A549 (cell line): ENCODE results near the gene MYOM1. TPM values are rescaled to one million over a fixed set of nuclear protein-coding genes. Genes with fewer than 3 reads are reported as not detected.

Experiments used
- ATAC-seq, 2 experiments: fragments of 200-7000 bp in 1 of 2; fragments of >200 bp in 1 of 2; cut with Nextera tagmentation in 1 of 2; cut with Tn5 transposase in 1 of 2; 3 replicates each; pipeline versions ENCODE4 v1.8.0 to v1.9.1; 2018 to 2020; ENCODE audit warnings: mild to moderate bottlenecking in 1 of 2, moderate library complexity in 1 of 2
- CTCF ChIA-PET: fragments of 300-600 bp; sonication (Branson Sonifier 250); formaldehyde crosslinking; extraction: SDS; loops from one replicate; lab custom pipeline; 2021; ENCODE audit warnings: antibody characterized with exemption, inconsistent platforms; lab: Yijun Ruan, JAX
- POLR2A ChIA-PET: fragments of 350-600 bp; formaldehyde crosslinking; extraction: SDS; loops from one replicate; lab custom pipeline; 2021; ENCODE audit warnings: antibody characterized with exemption, inconsistent platforms; lab: Yijun Ruan, JAX
- DNase-seq, 2 experiments: peaks; one replicate each; pipeline versions ENCODE4 v3.0.0 to v3.0.0-alpha.2; 2011 to 2016; ENCODE audit warnings: low read depth in 1 of 2, low spot score in 1 of 2
- FAIRE-seq: peaks from 2 replicates; lab custom pipeline; 2011; peaks lifted over from hg19 to GRCh38; lab: Jason Lieb, UNC
- H3K27ac ChIP-seq, 2 experiments: fragments of >200 bp; sonication (Bioruptor Twin); formaldehyde crosslinking; 3 replicates each; pipeline ENCODE4 v1.5.1; 2016 to 2017
- H3K4me1 ChIP-seq: fragments of >200 bp; sonication (Bioruptor Twin); formaldehyde crosslinking; 3 replicates; pipeline ENCODE4 v1.6.1; 2016
- H3K4me2 ChIP-seq: fragments of >200 bp; sonication (Bioruptor Twin); formaldehyde crosslinking; 3 replicates; pipeline ENCODE4 v1.6.1; 2016
- H3K4me3 ChIP-seq: fragments of >200 bp; sonication (Bioruptor Twin); formaldehyde crosslinking; 3 replicates; pipeline ENCODE4 v1.5.1; 2016
- H3K9me3 ChIP-seq: fragments of >200 bp; sonication (Bioruptor Twin); formaldehyde crosslinking; 3 replicates; pipeline ENCODE4 v1.6.1; 2016
- BHLHE40 ChIP-seq: IDR thresholded peaks from 2 replicates; pipeline ENCODE4 v1.6.1; 2012; ENCODE audit warnings: low read depth, low read length, inconsistent platforms
- CBX8 ChIP-seq: fragments of 200-600 bp; sonication (generic); IDR thresholded peaks from 2 replicates; pipeline ENCODE4 v1.6.1; 2016
- CEBPB ChIP-seq, 2 experiments: fragments of >200 bp in 1 of 2; sonication (Bioruptor Twin) in 1 of 2; formaldehyde crosslinking in 1 of 2; IDR thresholded peaks; 2 replicates each; pipeline ENCODE4 v1.6.1; 2012 to 2016
- CHD4 ChIP-seq: fragments of 200-600 bp; sonication (generic); IDR thresholded peaks from 2 replicates; pipeline ENCODE4 v1.6.1; 2016; ENCODE audit warnings: antibody characterized with exemption, mild to moderate bottlenecking, borderline replicate concordance
- EHF ChIP-seq: fragments of 250-450 bp; sonication (Bioruptor Pico); IDR thresholded peaks from 2 replicates; pipeline ENCODE4 v1.5.0; 2020; ENCODE audit warnings: mild to moderate bottlenecking
- FOSB ChIP-seq: fragments of 250-450 bp; sonication (Bioruptor Pico); IDR thresholded peaks from 2 replicates; pipeline ENCODE4 v1.5.0; 2020; ENCODE audit warnings: mild to moderate bottlenecking, moderate library complexity
- FOSL2 ChIP-seq, 2 experiments: fragments of 450-650 bp in 1 of 2; fragments of >200 bp in 1 of 2; sonication (Bioruptor Twin) in 1 of 2; formaldehyde crosslinking; IDR thresholded peaks; 2 replicates each; pipeline versions ENCODE4 v1.5.0 to v1.6.1; 2016 to 2020; ENCODE audit warnings: mild to moderate bottlenecking in 1 of 2, moderate library complexity in 1 of 2
- GATA3 ChIP-seq: IDR thresholded peaks from 2 replicates; pipeline ENCODE4 v1.6.1; 2012; ENCODE audit warnings: borderline replicate concordance
- HEYL ChIP-seq: fragments of 250-450 bp; sonication (Bioruptor Pico); IDR thresholded peaks from 2 replicates; pipeline ENCODE4 v1.8.0; 2021; ENCODE audit warnings: mild to moderate bottlenecking, moderate library complexity
- HOXA7 ChIP-seq: fragments of 250-450 bp; sonication (Bioruptor Pico); IDR thresholded peaks from 2 replicates; pipeline ENCODE4 v1.5.0; 2020; ENCODE audit warnings: mild to moderate bottlenecking, moderate library complexity
- HOXB5 ChIP-seq: fragments of 250-450 bp; sonication (Bioruptor Pico); IDR thresholded peaks from 2 replicates; pipeline ENCODE4 v1.5.0; 2020; ENCODE audit warnings: mild to moderate bottlenecking, moderate library complexity
- KDM1A ChIP-seq: fragments of 200-600 bp; sonication (generic); IDR thresholded peaks from 2 replicates; pipeline ENCODE4 v1.6.1; 2016; ENCODE audit warnings: low read depth, mild to moderate bottlenecking
- KDM5A ChIP-seq: fragments of 200-600 bp; sonication (generic); IDR thresholded peaks from 2 replicates; pipeline ENCODE4 v1.6.1; 2016; ENCODE audit warnings: antibody characterized with exemption, mild to moderate bottlenecking
- MAFK ChIP-seq: fragments of 450-650 bp; IDR thresholded peaks from 2 replicates; pipeline ENCODE4 v1.6.1; 2014; ENCODE audit not compliant: partially characterized antibody
- MAZ ChIP-seq: fragments of 150-350 bp; IDR thresholded peaks from 2 replicates; pipeline ENCODE4 v1.6.1; 2014; ENCODE audit warnings: antibody characterized with exemption, low read depth, low read length, borderline replicate concordance
- MYC ChIP-seq: IDR thresholded peaks from 2 replicates; pipeline ENCODE4 v1.6.1; 2012; ENCODE audit warnings: mild to moderate bottlenecking, inconsistent platforms, low read length, improper control_type of control experiment, borderline replicate concordance
- NFE2L2 ChIP-seq: fragments of 150-350 bp; conservative IDR thresholded peaks from 2 replicates; pipeline ENCODE4 v1.6.1; 2014; ENCODE audit warnings: low read length
- PHF8 ChIP-seq: fragments of 200-600 bp; sonication (generic); IDR thresholded peaks from 2 replicates; pipeline ENCODE4 v1.6.1; 2016; ENCODE audit warnings: low read depth, mild to moderate bottlenecking, antibody characterized with exemption, moderate library complexity, borderline replicate concordance
- POLR2A ChIP-seq: IDR thresholded peaks from 2 replicates; pipeline ENCODE4 v1.6.1; 2012; ENCODE audit warnings: mild to moderate bottlenecking, low read length
- POLR2AphosphoS2 ChIP-seq: conservative IDR thresholded peaks from 2 replicates; pipeline ENCODE4 v1.6.1; 2012; ENCODE audit warnings: low read length, improper control_type of control experiment, inconsistent platforms
- RAD21 ChIP-seq, 2 experiments: fragments of >200 bp in 1 of 2; sonication (Bioruptor Twin) in 1 of 2; formaldehyde crosslinking in 1 of 2; IDR thresholded peaks in 1 of 2; conservative IDR thresholded peaks in 1 of 2; 2 replicates in 1 of 2; 3 replicates in 1 of 2; pipeline ENCODE4 v1.6.1; 2012 to 2018; ENCODE audit warnings: inconsistent platforms in 1 of 2
- RCOR1 ChIP-seq: fragments of 150-350 bp; IDR thresholded peaks from 2 replicates; pipeline ENCODE4 v1.6.1; 2014; ENCODE audit warnings: antibody characterized with exemption, low read length, low read depth
- TFCP2L1 ChIP-seq: fragments of 250-450 bp; sonication (Bioruptor Pico); IDR thresholded peaks from 2 replicates; pipeline ENCODE4 v1.5.0; 2021; ENCODE audit warnings: mild to moderate bottlenecking
- ZSCAN20 ChIP-seq: fragments of 250-450 bp; sonication (Bioruptor Pico); IDR thresholded peaks from 2 replicates; pipeline ENCODE4 v1.8.0; 2022; ENCODE audit warnings: mild to moderate bottlenecking, moderate library complexity
- WGBS: methylation state at CpG from one replicate; pipeline ENCODE4 v1.1.6; 2017; ENCODE audit errors: missing lambda C conversion rate; 5-methylcytosine and 5-hydroxymethylcytosine counted together
- polyA plus RNA-seq, 4 experiments: library from polyadenylated mRNA; depleted of rRNA in 3 of 4; stranded (reverse); fragments of >200 nt; fragmentation: RNase III in 1 of 4; extraction: RNeasy Plus Mini Kit Qiagen cat#74134 plus additional on column Dnase treatment in 1 of 4; gene quantifications; 2 replicates in 3 of 4; 3 replicates in 1 of 4; pipeline ENCODE4 v1.2.3, GENCODE V29; 2011 to 2017
- TF ChIP-seq, protein P1 (sequence below): fragments of 450-650 bp; IDR thresholded peaks from 2 replicates; pipeline ENCODE4 v1.6.1; 2014; ENCODE audit warnings: antibody characterized with exemption
- TF ChIP-seq, protein P2 (sequence below): IDR thresholded peaks from 2 replicates; pipeline ENCODE4 v1.6.1; 2012
- TF ChIP-seq, protein P3 (sequence below): fragments of >200 bp; sonication (Bioruptor Twin); formaldehyde crosslinking; IDR thresholded peaks from 3 replicates; pipeline ENCODE4 v1.5.1; 2016
- TF ChIP-seq, protein P4 (sequence below): fragments of >200 bp; sonication (Bioruptor Twin); formaldehyde crosslinking; IDR thresholded peaks from 2 replicates; pipeline ENCODE4 v1.6.1; 2016
- TF ChIP-seq, protein P5 (sequence below): fragments of 250-450 bp; sonication (Bioruptor Pico); IDR thresholded peaks from 2 replicates; pipeline ENCODE4 v1.5.0; 2021; ENCODE audit warnings: mild to moderate bottlenecking, moderate library complexity, borderline replicate concordance

The MYOM1 gene
- polyA plus RNA-seq, 2 of the 4 experiments (the other 2 are of a cell fraction): 0.18 to 0.30 TPM

DNA sequence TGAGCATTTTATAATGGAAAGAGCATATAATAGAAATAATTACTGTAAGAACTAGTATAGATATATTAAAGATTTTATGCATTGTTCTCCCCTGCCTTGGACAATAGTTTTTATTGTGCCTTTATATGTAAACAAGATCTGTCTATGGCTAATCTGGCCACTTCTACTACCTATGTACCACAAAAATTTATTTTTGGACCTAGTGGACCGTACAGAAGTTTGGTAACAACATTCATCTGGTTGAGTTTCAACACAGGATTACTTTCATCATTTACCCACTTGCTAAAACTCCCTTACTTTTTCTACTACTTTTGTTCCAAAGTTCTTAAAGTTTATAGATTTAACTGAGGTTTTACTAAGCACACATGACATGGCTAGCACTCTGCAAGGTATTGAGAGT, 13.2 kb upstream of the MYOM1 start (continued):
- TF ChIP-seq RAD21 (conservative IDR thresholded peaks at IDR 0.05 in 1 of 2, IDR thresholded peaks at IDR 0.05 in 1 of 2): no peak
- TF ChIP-seq HOXB5 (CRISPR knock-in tag): no peak
- TF ChIP-seq, protein P1, sequence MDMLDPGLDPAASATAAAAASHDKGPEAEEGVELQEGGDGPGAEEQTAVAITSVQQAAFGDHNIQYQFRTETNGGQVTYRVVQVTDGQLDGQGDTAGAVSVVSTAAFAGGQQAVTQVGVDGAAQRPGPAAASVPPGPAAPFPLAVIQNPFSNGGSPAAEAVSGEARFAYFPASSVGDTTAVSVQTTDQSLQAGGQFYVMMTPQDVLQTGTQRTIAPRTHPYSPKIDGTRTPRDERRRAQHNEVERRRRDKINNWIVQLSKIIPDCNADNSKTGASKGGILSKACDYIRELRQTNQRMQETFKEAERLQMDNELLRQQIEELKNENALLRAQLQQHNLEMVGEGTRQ: no peak

DNA sequence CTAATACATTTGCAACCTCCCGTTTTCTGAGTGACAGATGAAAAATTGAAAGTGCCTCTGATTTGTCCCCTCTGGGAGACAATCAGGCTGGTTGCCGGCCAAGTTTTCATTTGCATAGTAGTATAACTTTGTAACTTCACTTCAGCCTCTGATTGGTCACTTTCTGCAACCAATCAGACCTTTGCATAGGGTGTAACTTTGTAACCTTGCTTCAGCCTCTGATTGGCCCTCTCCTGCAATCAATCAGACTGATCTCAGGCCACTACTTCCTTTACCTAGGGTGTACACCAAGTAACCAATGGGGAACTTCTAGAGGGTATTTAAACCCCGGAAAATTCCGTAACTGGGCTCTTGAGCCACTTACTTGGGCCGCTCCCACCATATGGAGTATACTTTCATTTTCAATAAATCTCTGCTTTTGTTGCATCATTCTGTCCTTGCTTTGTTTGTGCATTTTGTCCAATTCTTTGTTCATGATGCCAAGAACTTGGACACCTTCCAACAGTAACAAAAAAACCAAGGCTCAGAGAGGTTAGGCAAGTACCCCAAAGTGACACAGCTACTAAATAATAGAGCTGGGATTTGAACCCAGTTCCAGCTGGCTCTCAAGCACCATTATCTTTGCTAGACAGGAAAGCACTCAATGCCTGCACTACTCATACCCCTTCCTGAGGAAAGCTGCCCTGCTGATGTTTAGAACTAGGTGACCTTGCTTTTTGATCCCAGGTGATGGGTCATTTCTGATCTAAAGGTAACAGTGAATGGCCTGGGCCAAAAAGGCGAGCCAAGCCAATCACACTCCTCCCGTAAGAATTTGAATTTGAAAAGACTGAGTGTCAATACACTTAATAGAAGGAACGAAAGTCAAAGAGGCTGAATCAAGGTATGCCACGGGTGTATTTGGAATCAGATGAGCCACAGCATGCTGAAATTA, 10.9 kb upstream of the MYOM1 start:
- no peak overlapping the region for H3K27ac ChIP-seq
- H3K9me3 ChIP-seq: no peaks in the 10 kb centered on the region
- DNase-seq (peak in 1 of 2 experiments; percentile 49), ATAC-seq (0 out of 6 replicates have a peak, but pooled peaks of 1 of the 2 experiments have one; percentile 33), FAIRE-seq (no peak)
- TF ChIP-seq EHF (CRISPR knock-in tag) (no peak), HOXA7 (no peak), KDM5A (no peak), HEYL (CRISPR knock-in tag) (no peak), FOSB (CRISPR knock-in tag) (no peak), TFCP2L1 (CRISPR knock-in tag) (no peak), MAZ (no peak), NFE2L2 (no peak), KDM1A (no peak), MAFK (no peak), CBX8 (no peak)
- TF ChIP-seq, protein P2, sequence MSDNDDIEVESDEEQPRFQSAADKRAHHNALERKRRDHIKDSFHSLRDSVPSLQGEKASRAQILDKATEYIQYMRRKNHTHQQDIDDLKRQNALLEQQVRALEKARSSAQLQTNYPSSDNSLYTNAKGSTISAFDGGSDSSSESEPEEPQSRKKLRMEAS: no peak
- H3K4me3 ChIP-seq: no peak overlapping the region
- 85% methylated on average over 9 of the region's 9 CpGs for WGBS
- H3K4me1 ChIP-seq: no peaks in the 10 kb centered on the region
- ChIA-PET CTCF (no interaction called here), POLR2A (interaction anchor here (0.7 kb wide), 1 partner anchor 597 kb away, joined by 10 read pairs; no protein-coding TSS in a partner anchor)
- H3K4me2 ChIP-seq: no peak overlapping the region

DNA sequence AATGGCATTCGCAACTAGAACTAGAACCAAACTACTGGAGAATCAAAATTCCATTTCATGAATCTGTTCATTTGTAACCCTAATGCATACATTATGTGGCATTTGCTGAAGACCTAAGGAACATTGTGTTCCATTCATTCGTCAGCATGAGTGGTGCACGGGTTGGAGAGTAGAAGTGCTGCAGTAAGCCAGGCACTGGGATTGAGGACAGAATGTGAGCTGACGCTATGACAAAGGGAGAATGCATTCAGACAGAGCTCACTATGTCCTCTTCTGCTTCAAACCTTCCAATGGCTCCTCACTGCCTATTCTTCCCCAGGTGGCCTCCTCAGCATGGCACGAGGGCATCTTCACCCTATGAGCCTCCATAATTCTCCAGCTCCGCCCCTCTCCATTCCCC, 6.3 kb upstream of the MYOM1 start:
- DNase-seq (no peak), FAIRE-seq (no peak), ATAC-seq (no peak)
- no peak overlapping the region; a peak in 1 of 6 replicates for H3K27ac ChIP-seq
- H3K4me2 ChIP-seq: no peak overlapping the region
- POLR2A ChIA-PET: no interaction called here
- CTCF ChIA-PET: interaction anchor here (1.5 kb wide), 1 partner anchor 19 kb away, joined by 4 read pairs; no protein-coding TSS in a partner anchor
- 92% methylated on average over 6 of the region's 6 CpGs for WGBS
- no peaks in the 10 kb centered on the region for H3K9me3 ChIP-seq
- H3K4me3 ChIP-seq: no peak overlapping the region
- H3K4me1 ChIP-seq: no peaks in the 10 kb centered on the region
- TF ChIP-seq ZSCAN20 (CRISPR knock-in tag): no peak
- no peak for TF ChIP-seq GATA3
- TF ChIP-seq, protein P3, sequence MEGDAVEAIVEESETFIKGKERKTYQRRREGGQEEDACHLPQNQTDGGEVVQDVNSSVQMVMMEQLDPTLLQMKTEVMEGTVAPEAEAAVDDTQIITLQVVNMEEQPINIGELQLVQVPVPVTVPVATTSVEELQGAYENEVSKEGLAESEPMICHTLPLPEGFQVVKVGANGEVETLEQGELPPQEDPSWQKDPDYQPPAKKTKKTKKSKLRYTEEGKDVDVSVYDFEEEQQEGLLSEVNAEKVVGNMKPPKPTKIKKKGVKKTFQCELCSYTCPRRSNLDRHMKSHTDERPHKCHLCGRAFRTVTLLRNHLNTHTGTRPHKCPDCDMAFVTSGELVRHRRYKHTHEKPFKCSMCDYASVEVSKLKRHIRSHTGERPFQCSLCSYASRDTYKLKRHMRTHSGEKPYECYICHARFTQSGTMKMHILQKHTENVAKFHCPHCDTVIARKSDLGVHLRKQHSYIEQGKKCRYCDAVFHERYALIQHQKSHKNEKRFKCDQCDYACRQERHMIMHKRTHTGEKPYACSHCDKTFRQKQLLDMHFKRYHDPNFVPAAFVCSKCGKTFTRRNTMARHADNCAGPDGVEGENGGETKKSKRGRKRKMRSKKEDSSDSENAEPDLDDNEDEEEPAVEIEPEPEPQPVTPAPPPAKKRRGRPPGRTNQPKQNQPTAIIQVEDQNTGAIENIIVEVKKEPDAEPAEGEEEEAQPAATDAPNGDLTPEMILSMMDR: no peak
- TF ChIP-seq, protein P4, sequence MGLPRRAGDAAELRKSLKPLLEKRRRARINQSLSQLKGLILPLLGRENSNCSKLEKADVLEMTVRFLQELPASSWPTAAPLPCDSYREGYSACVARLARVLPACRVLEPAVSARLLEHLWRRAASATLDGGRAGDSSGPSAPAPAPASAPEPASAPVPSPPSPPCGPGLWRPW: no peak
- TF ChIP-seq POLR2AphosphoS2: no peak
- TF ChIP-seq FOSB (CRISPR knock-in tag): no peak
- TF ChIP-seq CEBPB (IDR thresholded peaks at IDR 0.05): no peak
- no peak for TF ChIP-seq NFE2L2
- no peak for TF ChIP-seq BHLHE40
- TF ChIP-seq FOSL2 (IDR thresholded peaks at IDR 0.05): no peak
- TF ChIP-seq FOSL2 (CRISPR knock-in tag; IDR thresholded peaks at IDR 0.05): no peak
- TF ChIP-seq RCOR1: no peak
- TF ChIP-seq, protein P2: no peak
- TF ChIP-seq TFCP2L1 (CRISPR knock-in tag): no peak
- TF ChIP-seq, protein P5, sequence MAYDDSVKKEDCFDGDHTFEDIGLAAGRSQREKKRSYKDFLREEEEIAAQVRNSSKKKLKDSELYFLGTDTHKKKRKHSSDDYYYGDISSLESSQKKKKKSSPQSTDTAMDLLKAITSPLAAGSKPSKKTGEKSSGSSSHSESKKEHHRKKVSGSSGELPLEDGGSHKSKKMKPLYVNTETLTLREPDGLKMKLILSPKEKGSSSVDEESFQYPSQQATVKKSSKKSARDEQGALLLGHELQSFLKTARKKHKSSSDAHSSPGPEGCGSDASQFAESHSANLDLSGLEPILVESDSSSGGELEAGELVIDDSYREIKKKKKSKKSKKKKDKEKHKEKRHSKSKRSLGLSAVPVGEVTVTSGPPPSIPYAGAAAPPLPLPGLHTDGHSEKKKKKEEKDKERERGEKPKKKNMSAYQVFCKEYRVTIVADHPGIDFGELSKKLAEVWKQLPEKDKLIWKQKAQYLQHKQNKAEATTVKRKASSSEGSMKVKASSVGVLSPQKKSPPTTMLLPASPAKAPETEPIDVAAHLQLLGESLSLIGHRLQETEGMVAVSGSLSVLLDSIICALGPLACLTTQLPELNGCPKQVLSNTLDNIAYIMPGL (CRISPR knock-in tag): no peak
- TF ChIP-seq POLR2A: no peak
- no peak for TF ChIP-seq PHF8
- no peak for TF ChIP-seq CHD4
- no peak for TF ChIP-seq MYC
